AML-193 (cell line): ENCODE measurements around the gene BCAS3.
A peak's percentile ranks its signal among the peaks of the same experiment; 100 is the strongest.

Experiments used
- DNase-seq, 2 experiments: peaks; one replicate each; lab custom pipeline; 2025; lab: John Stamatoyannopoulos, UW

Gene BCAS3

GRCh38 chr17:61070649-61071048, 393.0 kb downstream of the BCAS3 start:
- DNase-seq = no peak

- DNase-seq = no peak
These were observed 395.0 kb downstream of the BCAS3 start for GRCh38 chr17:61072648-61073047.

GRCh38 chr17:61073131-61073530, 395.5 kb downstream of the BCAS3 start:
- no peak for DNase-seq

- DNase-seq = no peak
These were observed 396.3 kb downstream of the BCAS3 start for GRCh38 chr17:61073799-61074513.

GRCh38 chr17:61075988-61076387, 398.3 kb downstream of the BCAS3 start:
- DNase-seq = no peak

- DNase-seq = no peak
These were observed 399.0 kb downstream of the BCAS3 start for GRCh38 chr17:61076621-61077031.

- DNase-seq = no peak
These were observed 404.3 kb downstream of the BCAS3 start for GRCh38 chr17:61081959-61082358.

GRCh38 chr17:61084260-61084659, 406.6 kb downstream of the BCAS3 start:
- DNase-seq = no peak

- DNase-seq = no peak
These were observed 409.4 kb downstream of the BCAS3 start for GRCh38 chr17:61087024-61087423.

- DNase-seq = no peak
These were observed 410.9 kb downstream of the BCAS3 start for GRCh38 chr17:61088556-61088955.

- no peak for DNase-seq
These were observed 413.4 kb downstream of the BCAS3 start for GRCh38 chr17:61091096-61091495.

- DNase-seq = no peak
These were observed 420.1 kb downstream of the BCAS3 start for GRCh38 chr17:61097781-61098180.

- no peak for DNase-seq
These were observed 428.7 kb downstream of the BCAS3 start for GRCh38 chr17:61106354-61106753.

- no peak for DNase-seq
These were observed 438.9 kb downstream of the BCAS3 start for GRCh38 chr17:61116577-61116976.

GRCh38 chr17:61117983-61118382, 440.3 kb downstream of the BCAS3 start:
- no peak for DNase-seq

GRCh38 chr17:61118871-61119270, 441.2 kb downstream of the BCAS3 start:
- DNase-seq = no peak

- DNase-seq = no peak
These were observed 444.8 kb downstream of the BCAS3 start for GRCh38 chr17:61122326-61122913.

- DNase-seq = no peak
These were observed 446.9 kb downstream of the BCAS3 start for GRCh38 chr17:61124562-61124961.

- DNase-seq = no peak
These were observed 449.0 kb downstream of the BCAS3 start for GRCh38 chr17:61126473-61127249.

GRCh38 chr17:61127960-61128359, 450.3 kb downstream of the BCAS3 start:
- DNase-seq = no peak

- DNase-seq = peak in 1 of 2 experiments; percentile 12
These were observed 451.0 kb downstream of the BCAS3 start for GRCh38 chr17:61128661-61129115.

GRCh38 chr17:61129267-61130254, 451.9 kb downstream of the BCAS3 start:
- no peak for DNase-seq
